Measurements from ENCODE around the gene PCDHGA9.
A peak's percentile ranks its signal among the peaks of the same experiment; 100 is the strongest.
"Not testable (repeated sequence)": the region's sequence is repeated elsewhere in the genome, so short reads cannot be mapped to it uniquely, and the experiment has no call there.

GRCh38 chr5:141397756-141398551, 4.6 kb upstream of the PCDHGA9 start, which contains the start of gene PCDHGB5:
- TF ChIP-seq CTCF (IDR thresholded peaks at IDR 0.05), result peak in 4 of 6 experiments; percentile 25 to 46 (median 34)
- not testable (repeated sequence) for TF ChIP-seq POLR2A (IDR thresholded peaks at IDR 0.05)

All from Peyer's patch (tissue), 4 donors.